ENCODE results near the gene KAT5. TPM values are rescaled to one million over a fixed set of nuclear protein-coding genes. Genes with fewer than 3 reads are reported as not detected.
"Not testable (repeated sequence)": the region's sequence is repeated elsewhere in the genome, so short reads cannot be mapped to it uniquely, and the experiment has no call there.

KAT5 gene
- total and polyA plus RNA-seq, 4 donors = 45.3 to 95.3 (median 79.3) TPM

- WGBS, 2 donors = 92 to 95% methylated on average over 15 to 29 of the region's 29 CpGs
- H3K9me3 ChIP-seq (ENCODE audit: control insufficient read depth in 4 of 4, insufficient read depth in 3 of 4, low read length in 3 of 4); ATAC-seq (ENCODE audit: insufficient read depth, low FRiP score); H3K9ac ChIP-seq (ENCODE audit: insufficient read depth in 1 of 2, low read length in 2 of 2); DNase-seq; H3K27me3 ChIP-seq (ENCODE audit: control insufficient read depth in 3 of 3, insufficient read depth in 3 of 3, low read length in 2 of 3); H3K4me1 ChIP-seq (ENCODE audit: control insufficient read depth in 5 of 5, insufficient read depth in 5 of 5, low read length in 5 of 5); H3K27ac ChIP-seq (ENCODE audit: low read depth in 1 of 2, low read length in 1 of 2); H3K36me3 ChIP-seq (ENCODE audit: control insufficient read depth in 4 of 4, insufficient read depth in 4 of 4, low read length in 4 of 4); H3K4me3 ChIP-seq: not testable (repeated sequence)
Measured at GRCh38 chr11:65762816-65763215, 50.8 kb downstream of the KAT5 start.

GRCh38 chr11:65764434-65764833 lies 52.4 kb downstream of the KAT5 start:
- 66 to 81% methylated on average over 5 of the region's 5 CpGs for WGBS, 2 donors
- ATAC-seq (ENCODE audit: insufficient read depth, low FRiP score) (no peak), DNase-seq (peak in 1 of 3 donors; percentile 52)
- Histone ChIP-seq H3K4me1 (ENCODE audit: control insufficient read depth in 5 of 5, insufficient read depth in 5 of 5, low read length in 5 of 5) (no peaks in the 10 kb centered on the region), H3K36me3 (ENCODE audit: control insufficient read depth in 4 of 4, insufficient read depth in 4 of 4, low read length in 4 of 4) (no peaks in the 10 kb centered on the region), H3K9me3 (ENCODE audit: control insufficient read depth in 4 of 4, insufficient read depth in 3 of 4, low read length in 3 of 4) (no peaks in the 10 kb centered on the region), H3K4me3 (no peak overlapping the region), H3K9ac (ENCODE audit: insufficient read depth in 1 of 2, low read length in 2 of 2) (no peak overlapping the region), H3K27ac (ENCODE audit: low read depth in 1 of 2, low read length in 1 of 2) (no peak overlapping the region), H3K27me3 (ENCODE audit: control insufficient read depth in 3 of 3, insufficient read depth in 3 of 3, low read length in 2 of 3) (peaks cover 0 to 2% (median 2%) of the 10 kb centered on the region in 3 donors)
- TF ChIP-seq CTCF (IDR thresholded peaks at IDR 0.05; ENCODE audit: control extremely low read depth, extremely low read depth) = no peak

DNA sequence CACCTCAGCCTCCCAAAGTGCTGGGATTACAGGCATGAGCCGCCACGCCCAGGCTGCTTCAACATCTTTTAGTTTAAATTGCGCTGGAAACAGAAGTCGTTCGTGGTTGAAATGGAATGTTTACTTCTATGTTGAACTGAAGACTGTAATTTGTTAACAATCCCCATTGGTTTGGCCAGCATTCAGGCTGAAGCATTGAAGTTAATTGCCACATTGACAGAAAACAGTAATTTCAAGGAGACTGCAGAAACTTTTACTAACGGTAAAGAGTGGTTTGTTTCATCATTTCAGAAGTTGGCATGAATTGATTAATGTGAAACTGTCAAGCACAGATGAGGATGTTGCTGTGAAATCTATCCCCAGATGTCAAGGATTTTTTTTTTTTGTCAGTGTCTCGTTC lies 54.5 kb downstream of the KAT5 start:
- WGBS, 2 donors = 15 to 35% methylated on average over 7 of the region's 7 CpGs
- Histone ChIP-seq H3K9ac (ENCODE audit: insufficient read depth in 1 of 2, low read length in 2 of 2) (no peak overlapping the region), H3K36me3 (ENCODE audit: control insufficient read depth in 4 of 4, insufficient read depth in 4 of 4, low read length in 4 of 4) (no peaks in the 10 kb centered on the region), H3K4me1 (ENCODE audit: control insufficient read depth in 5 of 5, insufficient read depth in 5 of 5, low read length in 5 of 5) (no peaks in the 10 kb centered on the region), H3K4me3 (no peak overlapping the region), H3K9me3 (ENCODE audit: control insufficient read depth in 4 of 4, insufficient read depth in 3 of 4, low read length in 3 of 4) (no peaks in the 10 kb centered on the region), H3K27ac (ENCODE audit: low read depth in 1 of 2, low read length in 1 of 2) (no peak overlapping the region), H3K27me3 (ENCODE audit: control insufficient read depth in 3 of 3, insufficient read depth in 3 of 3, low read length in 2 of 3) (peaks cover 0 to 2% (median 0%) of the 10 kb centered on the region in 3 donors)
- peak in 1 of 3 donors; percentile 11 for DNase-seq
- ATAC-seq (ENCODE audit: insufficient read depth, low FRiP score) = no peak
- TF ChIP-seq CTCF (IDR thresholded peaks at IDR 0.05; ENCODE audit: control extremely low read depth, extremely low read depth) = no peak

DNA sequence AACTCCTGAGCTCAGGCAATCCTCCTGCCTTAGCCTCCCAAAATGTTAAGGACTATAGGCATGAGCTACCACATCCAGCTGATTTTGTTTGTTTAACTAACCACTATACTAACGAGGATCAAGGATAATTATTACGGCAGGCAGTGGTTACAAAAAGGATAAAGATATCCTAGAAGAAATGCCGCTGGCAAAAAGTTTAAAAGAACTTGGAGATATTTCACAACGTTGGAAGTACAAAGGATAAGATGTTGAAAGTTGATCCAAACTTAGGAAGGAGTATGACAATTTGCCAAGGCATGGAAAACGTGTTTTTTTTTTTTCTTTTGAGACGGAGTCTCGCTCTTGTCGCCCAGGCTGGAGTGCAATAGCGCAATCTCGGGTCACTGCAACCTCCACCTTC lies 55.4 kb downstream of the KAT5 start:
- TF ChIP-seq CTCF (IDR thresholded peaks at IDR 0.05; ENCODE audit: control extremely low read depth, extremely low read depth) = no peak
- Histone ChIP-seq H3K4me3 (no peak overlapping the region), H3K9ac (ENCODE audit: insufficient read depth in 1 of 2, low read length in 2 of 2) (no peak overlapping the region), H3K27me3 (ENCODE audit: control insufficient read depth in 3 of 3, insufficient read depth in 3 of 3, low read length in 2 of 3) (peaks cover 0 to 2% (median 0%) of the 10 kb centered on the region in 3 donors), H3K4me1 (ENCODE audit: control insufficient read depth in 5 of 5, insufficient read depth in 5 of 5, low read length in 5 of 5) (no peaks in the 10 kb centered on the region), H3K27ac (ENCODE audit: low read depth in 1 of 2, low read length in 1 of 2) (no peak overlapping the region), H3K9me3 (ENCODE audit: control insufficient read depth in 4 of 4, insufficient read depth in 3 of 4, low read length in 3 of 4) (no peaks in the 10 kb centered on the region), H3K36me3 (ENCODE audit: control insufficient read depth in 4 of 4, insufficient read depth in 4 of 4, low read length in 4 of 4) (no peaks in the 10 kb centered on the region)
- WGBS, 2 donors = 65% methylated on average over 10 of the region's 10 CpGs
- ATAC-seq (ENCODE audit: insufficient read depth, low FRiP score) (no peak), DNase-seq (peak in 1 of 3 donors; percentile 19)

GRCh38 chr11:65767806-65768205 lies 55.8 kb downstream of the KAT5 start:
- not testable (repeated sequence) for ATAC-seq (ENCODE audit: insufficient read depth, low FRiP score); H3K9ac ChIP-seq (ENCODE audit: insufficient read depth in 1 of 2, low read length in 2 of 2); H3K27me3 ChIP-seq (ENCODE audit: control insufficient read depth in 3 of 3, insufficient read depth in 3 of 3, low read length in 2 of 3); H3K4me1 ChIP-seq (ENCODE audit: control insufficient read depth in 5 of 5, insufficient read depth in 5 of 5, low read length in 5 of 5); DNase-seq; H3K9me3 ChIP-seq (ENCODE audit: control insufficient read depth in 4 of 4, insufficient read depth in 3 of 4, low read length in 3 of 4); H3K27ac ChIP-seq (ENCODE audit: low read depth in 1 of 2, low read length in 1 of 2); H3K4me3 ChIP-seq; H3K36me3 ChIP-seq (ENCODE audit: control insufficient read depth in 4 of 4, insufficient read depth in 4 of 4, low read length in 4 of 4)
- WGBS, 2 donors = 83 to 88% methylated on average over 5 of the region's 5 CpGs
